Activated CD8-positive, alpha-beta memory T cell treated with anti-CD3 and anti-CD28 coated beads, Interleukin-2, amount 10 ng/mL, durations not matched to agents 7 days and 5 days (primary cell): ENCODE measurements around the gene SCGB1D2. TPM values are rescaled to one million over a fixed set of nuclear protein-coding genes. Genes with fewer than 3 reads are reported as not detected.
A peak's percentile ranks its signal among the peaks of the same experiment; 100 is the strongest.
"Not testable (repeated sequence)": the region's sequence is repeated elsewhere in the genome, so short reads cannot be mapped to it uniquely, and the experiment has no call there.

ENCODE experiments used
- ATAC-seq: fragments of 150-1000 bp; cut with Tn5 transposase; one replicate; pipeline ENCODE4 v1.10.0; 2021; ENCODE audit warnings: moderate library complexity
- CTCF ChIA-PET: fragments of 350-600 bp; sonication (Branson Sonifier 250); formaldehyde crosslinking; loops from one replicate; lab custom pipeline; 2021; ENCODE audit warnings: antibody characterized with exemption; lab: Charles Lee
- DNase-seq: peaks from one replicate; pipeline ENCODE4 v3.0.0-alpha.2; 2020
- H3K27ac Mint-ChIP-seq: one replicate; pipeline ENCODE4 v1.8.0; 2021; ENCODE audit warnings: mild to moderate bottlenecking, mixed read lengths
- H3K27me3 Mint-ChIP-seq: one replicate; pipeline ENCODE4 v1.8.0; 2021; ENCODE audit warnings: mixed read lengths
- H3K36me3 Mint-ChIP-seq: one replicate; pipeline ENCODE4 v1.8.0; 2021; ENCODE audit warnings: mild to moderate bottlenecking, mixed read lengths
- H3K4me1 Mint-ChIP-seq: one replicate; pipeline ENCODE4 v1.8.0; 2021; ENCODE audit warnings: mixed read lengths
- H3K4me3 Mint-ChIP-seq: one replicate; pipeline ENCODE4 v1.8.0; 2021; ENCODE audit warnings: mild to moderate bottlenecking, moderate library complexity, mixed read lengths
- H3K9me3 Mint-ChIP-seq: one replicate; pipeline ENCODE4 v1.8.0; 2022; ENCODE audit warnings: low read depth, mixed read lengths
- total RNA-seq, 2 experiments: library from RNA; stranded (reverse); gene quantifications; one replicate each; pipeline ENCODE4 v1.2.3, GENCODE V29; 2021

SCGB1D2 gene
- not detected for total RNA-seq

- no peak within 1 kb of the TSS for H3K27ac Mint-ChIP-seq
- CTCF ChIA-PET, result interaction anchor here (0.7 kb wide), 1 partner anchor 13 kb away, joined by 3 read pairs; no protein-coding TSS in a partner anchor
- no peaks in the 10 kb centered on the region for H3K9me3 Mint-ChIP-seq
Measured at GRCh38 chr11:62242021-62242420, at the start of gene SCGB1D2. TSS of gene SCGB1D2 (plus strand) at chr11:62242239. CDS start at chr11:62242308, 69 bp downstream.

DNA sequence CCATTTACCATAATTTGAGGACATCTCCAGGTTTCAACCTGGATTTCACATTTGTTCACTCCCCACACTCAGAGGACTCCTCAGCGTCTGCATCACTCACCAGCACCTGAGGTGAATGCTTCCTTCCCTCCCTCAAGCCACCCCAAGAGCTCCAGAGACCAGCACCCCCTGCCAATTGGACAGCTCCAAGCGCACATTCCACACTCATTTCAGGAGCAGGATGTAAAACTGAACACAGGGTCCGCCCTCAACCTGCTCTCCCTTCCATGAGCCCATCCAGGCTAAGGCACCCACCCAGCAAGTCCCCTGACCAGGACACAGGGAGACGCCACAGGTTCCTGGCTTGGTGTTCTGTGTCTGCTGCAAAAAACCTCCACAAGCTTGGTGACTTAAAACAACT lies 48.1 kb upstream of the SCGB1D2 start:
- CTCF ChIA-PET, result no interaction called here
- DNase-seq (peak; percentile 16), ATAC-seq (no peak)
- H3K27me3 Mint-ChIP-seq, result peaks cover 50% of the 10 kb centered on the region
- H3K4me3 Mint-ChIP-seq, result no peak overlapping the region
- no peak overlapping the region for H3K27ac Mint-ChIP-seq
- H3K36me3 Mint-ChIP-seq, result no peaks in the 10 kb centered on the region
- no peaks in the 10 kb centered on the region for H3K9me3 Mint-ChIP-seq
- H3K4me1 Mint-ChIP-seq, result no peaks in the 10 kb centered on the region

More at GRCh38 chr11:62242021-62242420, at the start of gene SCGB1D2:
- Mint-ChIP-seq H3K36me3 (no peaks in the 10 kb centered on the region), H3K27me3 (peaks cover 31% of the 10 kb centered on the region), H3K4me1 (no peaks in the 10 kb centered on the region), H3K4me3 (no peak within 1 kb of the TSS)
- DNase-seq (no peak), ATAC-seq (no peak)

GRCh38 chr11:62195010-62195409 lies 47.0 kb upstream of the SCGB1D2 start:
- CTCF ChIA-PET, result not testable (repeated sequence)
- peaks cover 49% of the 10 kb centered on the region for H3K27me3 Mint-ChIP-seq

GRCh38 chr11:62195945-62196344 lies 46.1 kb upstream of the SCGB1D2 start:
- Mint-ChIP-seq H3K9me3 (no peaks in the 10 kb centered on the region), H3K27ac (no peak overlapping the region), H3K4me1 (no peaks in the 10 kb centered on the region), H3K36me3 (no peaks in the 10 kb centered on the region), H3K27me3 (peaks cover 52% of the 10 kb centered on the region), H3K4me3 (no peak overlapping the region)
- ATAC-seq, result no peak
- CTCF ChIA-PET, result no interaction called here
- DNase-seq, result no peak

More at GRCh38 chr11:62195010-62195409, 47.0 kb upstream of the SCGB1D2 start:
- ATAC-seq, H3K4me1 Mint-ChIP-seq, DNase-seq, H3K4me3 Mint-ChIP-seq, H3K27ac Mint-ChIP-seq, H3K9me3 Mint-ChIP-seq, H3K36me3 Mint-ChIP-seq: not testable (repeated sequence)

DNA sequence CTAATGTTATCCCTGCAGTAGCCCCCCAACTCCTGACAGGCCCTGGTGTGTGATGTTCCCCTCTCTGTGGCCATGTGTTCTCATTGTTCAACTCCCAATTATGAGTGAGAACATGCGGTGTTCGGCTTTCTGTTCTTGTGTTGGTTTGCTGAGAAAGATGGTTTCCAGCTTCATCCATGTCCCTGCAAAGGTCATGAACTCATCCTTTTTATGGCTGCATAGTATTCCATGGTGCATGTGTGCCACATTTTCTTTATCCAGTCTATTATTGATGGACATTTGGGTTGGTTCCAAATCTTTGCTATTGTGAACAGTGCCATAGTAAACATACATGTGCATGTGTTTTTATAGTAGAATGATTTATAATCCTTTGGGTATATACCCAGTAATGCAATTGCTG lies 44.6 kb upstream of the SCGB1D2 start:
- H3K9me3 Mint-ChIP-seq, H3K36me3 Mint-ChIP-seq, H3K4me3 Mint-ChIP-seq, DNase-seq, H3K4me1 Mint-ChIP-seq, ATAC-seq, CTCF ChIA-PET, H3K27ac Mint-ChIP-seq: not testable (repeated sequence)
- H3K27me3 Mint-ChIP-seq, result peaks cover 51% of the 10 kb centered on the region

GRCh38 chr11:62201376-62201775 lies 40.7 kb upstream of the SCGB1D2 start:
- CTCF ChIA-PET, result interaction anchor here (1.1 kb wide), 1 partner anchor 14 kb away, joined by 3 read pairs; no protein-coding TSS in a partner anchor
- ATAC-seq (no peak), DNase-seq (no peak)
- no peak overlapping the region for H3K27ac Mint-ChIP-seq
- peaks cover 34% of the 10 kb centered on the region for H3K27me3 Mint-ChIP-seq
- H3K4me1 Mint-ChIP-seq, result no peaks in the 10 kb centered on the region
- H3K36me3 Mint-ChIP-seq, result no peaks in the 10 kb centered on the region
- no peaks in the 10 kb centered on the region for H3K9me3 Mint-ChIP-seq
- H3K4me3 Mint-ChIP-seq, result no peak overlapping the region

- no peaks in the 10 kb centered on the region for H3K4me1 Mint-ChIP-seq
- peaks cover 30% of the 10 kb centered on the region for H3K27me3 Mint-ChIP-seq
- no peak for DNase-seq
- no peak overlapping the region for H3K4me3 Mint-ChIP-seq
- no peak overlapping the region for H3K27ac Mint-ChIP-seq
- CTCF ChIA-PET, result no interaction called here
- no peak for ATAC-seq
- H3K36me3 Mint-ChIP-seq, result no peaks in the 10 kb centered on the region
- no peaks in the 10 kb centered on the region for H3K9me3 Mint-ChIP-seq
Measured at GRCh38 chr11:62202910-62203309, 39.1 kb upstream of the SCGB1D2 start.

DNA sequence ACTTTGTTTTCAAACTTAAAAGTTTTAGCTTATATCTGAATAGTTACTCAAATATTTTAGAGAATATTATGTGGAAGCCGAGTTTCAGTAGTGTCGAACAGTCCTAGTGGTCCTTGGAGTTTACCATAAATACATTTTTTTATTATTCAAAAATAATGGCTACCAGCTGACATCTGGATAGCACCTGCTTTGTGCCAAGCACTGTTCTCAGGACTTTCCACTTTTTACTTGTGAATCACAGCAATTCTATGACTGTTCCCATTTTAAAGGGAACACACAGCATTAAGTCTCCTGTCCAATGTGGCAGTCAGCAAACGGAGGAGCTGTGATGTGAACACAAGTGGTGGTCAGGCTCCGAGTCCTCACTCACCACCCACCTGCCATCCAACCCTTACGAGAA lies 37.6 kb upstream of the SCGB1D2 start:
- DNase-seq (no peak), ATAC-seq (no peak)
- Mint-ChIP-seq H3K4me1 (no peaks in the 10 kb centered on the region), H3K4me3 (no peak overlapping the region), H3K27ac (no peak overlapping the region), H3K27me3 (peaks cover 25% of the 10 kb centered on the region), H3K36me3 (no peaks in the 10 kb centered on the region), H3K9me3 (no peaks in the 10 kb centered on the region)
- CTCF ChIA-PET, result interaction anchor here (0.7 kb wide), 1 partner anchor 20 kb away, joined by 3 read pairs; no protein-coding TSS in a partner anchor

DNA sequence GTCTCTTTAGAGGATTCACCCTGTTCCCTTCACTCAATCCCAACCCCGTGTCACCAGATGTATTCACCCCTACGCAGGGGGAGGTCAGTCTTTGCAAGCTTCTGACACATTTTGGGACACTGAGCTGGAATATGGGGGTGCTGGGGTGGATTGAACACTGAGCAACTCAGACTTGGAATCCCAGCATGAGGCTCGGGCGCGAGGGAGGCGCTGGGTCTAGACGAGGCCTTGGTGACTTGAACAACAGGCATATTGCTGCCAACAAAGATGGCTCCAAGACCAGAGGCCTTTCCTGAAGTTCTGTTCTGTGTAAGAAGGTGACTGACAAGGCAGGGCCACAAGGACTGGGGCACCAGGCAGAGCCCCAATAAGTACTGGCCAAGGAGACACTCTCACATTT lies 36.6 kb upstream of the SCGB1D2 start:
- Mint-ChIP-seq H3K27me3 (peaks cover 20% of the 10 kb centered on the region), H3K9me3 (no peaks in the 10 kb centered on the region), H3K27ac (no peak overlapping the region), H3K36me3 (no peaks in the 10 kb centered on the region), H3K4me1 (no peaks in the 10 kb centered on the region), H3K4me3 (no peak overlapping the region)
- DNase-seq (no peak), ATAC-seq (no peak)
- CTCF ChIA-PET, result no interaction called here

- H3K4me3 Mint-ChIP-seq, DNase-seq, H3K27ac Mint-ChIP-seq, H3K4me1 Mint-ChIP-seq, ATAC-seq, H3K36me3 Mint-ChIP-seq, CTCF ChIA-PET, H3K9me3 Mint-ChIP-seq: not testable (repeated sequence)
- peaks cover 15% of the 10 kb centered on the region for H3K27me3 Mint-ChIP-seq
Measured at GRCh38 chr11:62206276-62207066, 35.6 kb upstream of the SCGB1D2 start.

DNA sequence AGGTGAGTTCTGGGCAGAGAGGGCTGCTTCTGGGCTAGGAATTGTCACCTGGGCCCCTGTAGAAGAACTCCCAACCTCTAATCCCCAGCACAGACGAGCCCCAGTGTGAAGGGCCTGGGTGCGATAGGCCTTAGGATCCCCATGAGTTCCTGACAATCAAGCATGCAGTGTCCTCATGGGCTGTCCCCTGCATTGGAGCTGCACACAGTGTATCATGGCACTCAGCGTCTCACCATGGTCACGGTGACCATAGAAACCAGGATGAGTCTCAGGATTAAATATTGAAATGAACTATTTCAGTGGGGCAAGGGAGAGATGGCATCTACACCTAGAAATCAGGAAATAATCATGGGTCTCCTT lies 33.3 kb upstream of the SCGB1D2 start:
- no peaks in the 10 kb centered on the region for H3K36me3 Mint-ChIP-seq
- CTCF ChIA-PET, result no interaction called here

DNA sequence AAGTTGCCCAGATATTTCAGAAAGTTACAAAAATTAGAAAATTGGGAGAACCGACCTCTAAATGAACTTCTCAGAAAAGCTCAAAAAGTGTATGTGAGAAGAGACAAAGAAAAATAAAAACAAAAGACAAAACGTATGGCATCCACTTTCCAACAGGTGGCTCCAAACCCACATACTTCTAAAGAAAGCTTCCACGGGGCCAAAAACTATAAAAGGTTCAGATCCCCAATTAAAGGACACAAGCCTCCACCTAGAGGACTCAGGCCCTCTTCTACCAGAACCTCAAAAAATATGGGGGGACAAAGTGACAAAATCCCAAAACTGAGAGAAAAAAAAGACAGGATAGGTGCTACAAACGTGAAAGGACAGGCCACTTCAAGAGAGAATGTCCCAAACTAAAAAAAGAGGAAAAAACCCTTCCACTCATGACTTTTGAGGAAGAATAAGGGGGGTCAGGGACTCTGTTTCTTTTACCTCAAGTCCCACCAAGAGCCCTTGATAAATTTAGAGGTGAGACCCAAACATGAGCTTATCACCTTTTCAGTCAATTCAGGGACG lies 24.8 kb upstream of the SCGB1D2 start:
- Mint-ChIP-seq H3K9me3 (peaks cover 2% of the 10 kb centered on the region), H3K27me3 (peaks cover 47% of the 10 kb centered on the region), H3K36me3 (no peaks in the 10 kb centered on the region), H3K4me1 (no peaks in the 10 kb centered on the region), H3K4me3 (no peak overlapping the region), H3K27ac (no peak overlapping the region)
- ATAC-seq, result no peak
- CTCF ChIA-PET, result interaction anchor here (0.8 to 1.4 kb wide), 7 partner anchors 47 to 106 kb away, joined by 3 to 9 read pairs (median 3); no protein-coding TSS in a partner anchor
- DNase-seq, result no peak

More for the DNA sequence above, 33.3 kb upstream of the SCGB1D2 start:
- Mint-ChIP-seq H3K27ac (no peak overlapping the region), H3K4me3 (no peak overlapping the region), H3K4me1 (no peaks in the 10 kb centered on the region), H3K9me3 (no peaks in the 10 kb centered on the region), H3K27me3 (peaks cover 11% of the 10 kb centered on the region)
- no peak for DNase-seq
- ATAC-seq, result no peak

GRCh38 chr11:62221498-62221897 lies 20.5 kb upstream of the SCGB1D2 start:
- Mint-ChIP-seq H3K9me3 (peaks cover 14% of the 10 kb centered on the region), H3K4me1 (no peaks in the 10 kb centered on the region), H3K36me3 (peaks cover 7% of the 10 kb centered on the region), H3K27me3 (peaks cover 43% of the 10 kb centered on the region), H3K4me3 (no peak overlapping the region), H3K27ac (no peak overlapping the region)
- no peak for ATAC-seq
- DNase-seq, result no peak
- CTCF ChIA-PET, result interaction anchor here (1.4 to 1.7 kb wide), 2 partner anchors 9 to 89 kb away, joined by 4 to 6 read pairs; no protein-coding TSS in a partner anchor

DNA sequence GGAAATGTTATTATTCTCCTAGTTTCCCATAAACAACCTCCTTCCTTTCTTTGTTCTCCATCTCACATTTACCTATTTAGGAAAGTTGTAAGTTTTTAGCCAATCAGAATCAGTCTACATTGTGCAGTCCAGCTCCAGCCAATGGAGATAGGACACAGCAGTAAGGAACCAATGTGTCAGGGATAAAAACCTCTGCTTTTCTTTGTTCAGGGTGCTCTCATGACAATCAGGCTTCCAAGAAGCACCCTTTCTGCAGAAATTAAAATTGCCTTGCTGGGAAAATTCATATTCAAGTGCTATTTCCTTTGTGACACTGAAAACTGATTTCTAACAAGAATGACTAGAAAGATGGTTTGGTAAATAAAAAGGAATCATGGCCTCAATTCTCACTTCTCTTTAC lies 18.9 kb upstream of the SCGB1D2 start:
- H3K36me3 Mint-ChIP-seq, result peaks cover 7% of the 10 kb centered on the region
- no peaks in the 10 kb centered on the region for H3K4me1 Mint-ChIP-seq
- no peak overlapping the region for H3K27ac Mint-ChIP-seq
- peaks cover 32% of the 10 kb centered on the region for H3K27me3 Mint-ChIP-seq
- CTCF ChIA-PET, result interaction anchor here (1.4 to 1.7 kb wide), 2 partner anchors 10 to 87 kb away, joined by 4 to 6 read pairs; no protein-coding TSS in a partner anchor
- DNase-seq (no peak), ATAC-seq (no peak)
- H3K9me3 Mint-ChIP-seq, result peaks cover 14% of the 10 kb centered on the region
- no peak overlapping the region for H3K4me3 Mint-ChIP-seq
